Thoracic aorta (tissue), 2 donors: ENCODE measurements around the gene HMOX1. TPM values are rescaled to one million over a fixed set of nuclear protein-coding genes. Genes with fewer than 3 reads are reported as not detected.
"Not testable (repeated sequence)": the region's sequence is repeated elsewhere in the genome, so short reads cannot be mapped to it uniquely, and the experiment has no call there.

Experiments used
- ATAC-seq: fragments of 150-250 bp; one replicate; pipeline ENCODE4 v1.8.0; 2017; ENCODE audit warnings: low read depth; ENCODE audit not compliant: insufficient number of reproducible peaks, low FRiP score
- DNase-seq: peaks from one replicate; pipeline ENCODE4 v3.0.0-alpha.2; 2020; ENCODE audit warnings: low spot score
- H3K27ac ChIP-seq, 2 donors: fragments of 200-600 bp; sonication (generic); 1 replicate in 1 of 2; 2 replicates in 1 of 2; pipeline ENCODE4 v1.5.1; 2016; ENCODE audit warnings: mild to moderate bottlenecking in 2 of 2, moderate library complexity in 2 of 2
- H3K27me3 ChIP-seq: fragments of 200-600 bp; sonication (generic); replicated peaks from 2 replicates; pipeline ENCODE4 v1.6.0; 2016; ENCODE audit warnings: mild to moderate bottlenecking; ENCODE audit not compliant: insufficient read depth
- H3K36me3 ChIP-seq: fragments of 200-600 bp; sonication (generic); one replicate; pipeline ENCODE4 v1.5.1; 2016
- H3K4me1 ChIP-seq, 2 donors: fragments of 200-600 bp; sonication (generic); 1 replicate in 1 of 2; 2 replicates in 1 of 2; pipeline versions ENCODE4 v1.5.1 to v1.6.0; 2016; ENCODE audit warnings: low read depth in 2 of 2, mild to moderate bottlenecking in 1 of 2; ENCODE audit not compliant: control insufficient read depth in 1 of 2
- H3K4me3 ChIP-seq: fragments of 200-600 bp; sonication (generic); 2 replicates; pipeline ENCODE4 v1.5.1; 2016; ENCODE audit warnings: mild to moderate bottlenecking
- H3K9me3 ChIP-seq: fragments of 200-600 bp; sonication (generic); 2 replicates; pipeline ENCODE4 v1.5.1; 2016
- total RNA-seq, 2 donors: library from RNA; depleted of rRNA; stranded (reverse); fragments of >200 nt; gene quantifications; one replicate each; pipeline versions ENCODE4 v1.1.0 to v1.2.3, GENCODE V29; 2016
- TF ChIP-seq, protein P1 (sequence below): fragments of 200-600 bp; sonication (generic); IDR thresholded peaks from one replicate; pipeline ENCODE4 v1.5.1; 2019; ENCODE audit warnings: antibody characterized with exemption

The HMOX1 gene
- total RNA-seq, 2 donors from 2014 or later: 28.3 to 332 TPM

DNA sequence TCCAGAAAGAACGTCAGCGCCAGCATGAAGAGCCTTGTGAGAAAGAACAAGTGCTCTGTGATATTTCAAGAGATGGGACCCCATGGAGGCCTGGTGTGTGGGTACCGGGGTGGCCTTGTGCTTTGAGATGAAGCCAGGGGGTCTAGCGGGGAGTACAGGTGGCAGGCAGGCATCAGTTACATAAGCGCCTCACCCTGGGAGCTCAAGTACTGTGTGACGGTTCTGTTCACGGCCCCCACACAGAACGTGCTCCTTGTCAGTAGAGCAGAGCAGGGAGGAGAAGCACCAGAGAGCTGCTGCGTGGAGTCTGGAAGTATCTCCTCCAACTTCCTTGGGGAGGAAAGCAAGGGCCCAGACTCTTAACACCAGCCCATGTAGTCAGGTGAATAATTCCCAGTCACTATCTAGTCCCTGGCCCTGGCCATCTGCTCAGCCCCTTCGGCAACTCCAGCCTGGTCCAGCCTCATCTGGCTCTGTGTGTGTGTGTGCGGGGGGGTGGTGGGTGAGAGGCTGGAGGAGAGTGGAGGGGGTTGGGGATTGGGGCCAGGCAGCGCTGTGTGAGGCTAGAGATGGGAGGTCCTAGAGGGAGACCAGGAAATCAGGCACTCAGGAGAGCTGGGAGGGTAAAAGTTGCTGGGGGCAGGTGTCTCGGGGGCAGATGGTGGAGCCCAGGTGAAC, 51.5 kb downstream of the HMOX1 start:
- Histone ChIP-seq H3K4me1 (peaks cover 0 to 7% of the 10 kb centered on the region in 2 donors), H3K4me3 (no peak overlapping the region), H3K27ac (no peak overlapping the region), H3K36me3 (peaks cover 3% of the 10 kb centered on the region), H3K27me3 (no peaks in the 10 kb centered on the region), H3K9me3 (peaks cover 4% of the 10 kb centered on the region)
- DNase-seq: no peak
- ATAC-seq: no peak
- TF ChIP-seq, protein P1, sequence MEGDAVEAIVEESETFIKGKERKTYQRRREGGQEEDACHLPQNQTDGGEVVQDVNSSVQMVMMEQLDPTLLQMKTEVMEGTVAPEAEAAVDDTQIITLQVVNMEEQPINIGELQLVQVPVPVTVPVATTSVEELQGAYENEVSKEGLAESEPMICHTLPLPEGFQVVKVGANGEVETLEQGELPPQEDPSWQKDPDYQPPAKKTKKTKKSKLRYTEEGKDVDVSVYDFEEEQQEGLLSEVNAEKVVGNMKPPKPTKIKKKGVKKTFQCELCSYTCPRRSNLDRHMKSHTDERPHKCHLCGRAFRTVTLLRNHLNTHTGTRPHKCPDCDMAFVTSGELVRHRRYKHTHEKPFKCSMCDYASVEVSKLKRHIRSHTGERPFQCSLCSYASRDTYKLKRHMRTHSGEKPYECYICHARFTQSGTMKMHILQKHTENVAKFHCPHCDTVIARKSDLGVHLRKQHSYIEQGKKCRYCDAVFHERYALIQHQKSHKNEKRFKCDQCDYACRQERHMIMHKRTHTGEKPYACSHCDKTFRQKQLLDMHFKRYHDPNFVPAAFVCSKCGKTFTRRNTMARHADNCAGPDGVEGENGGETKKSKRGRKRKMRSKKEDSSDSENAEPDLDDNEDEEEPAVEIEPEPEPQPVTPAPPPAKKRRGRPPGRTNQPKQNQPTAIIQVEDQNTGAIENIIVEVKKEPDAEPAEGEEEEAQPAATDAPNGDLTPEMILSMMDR: no peak

DNA sequence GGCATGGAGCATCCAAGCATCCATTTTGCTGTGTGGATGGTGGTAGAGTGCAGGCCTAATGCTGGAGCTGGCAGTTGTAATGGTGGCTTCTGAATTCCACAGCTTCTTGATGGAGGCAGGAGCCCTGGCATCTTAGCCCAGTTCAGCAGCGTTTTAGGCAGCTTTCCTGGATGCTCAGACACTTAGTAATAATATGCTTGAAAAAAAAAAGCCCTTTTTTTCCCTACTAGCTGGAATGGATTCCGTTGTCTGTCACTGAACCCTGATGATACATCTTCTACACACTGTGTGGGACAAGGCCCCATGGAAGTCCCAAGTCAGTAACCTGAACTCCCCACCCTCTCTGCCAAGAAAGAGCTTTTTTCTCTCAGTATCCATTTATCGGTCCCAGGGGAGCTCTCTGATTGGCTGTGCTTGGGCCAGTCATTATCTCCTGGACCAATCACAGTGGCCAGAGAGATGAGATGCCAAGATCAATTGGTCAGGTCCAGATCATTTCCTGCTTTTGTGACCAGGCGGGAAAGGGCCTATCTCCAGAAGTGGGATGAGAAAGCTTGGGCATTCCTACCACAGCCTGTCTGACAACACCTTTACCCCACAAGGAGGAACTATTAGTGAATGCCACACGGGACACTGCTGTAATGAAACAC, 53.3 kb downstream of the HMOX1 start:
- TF ChIP-seq, protein P1: no peak
- Histone ChIP-seq H3K36me3 (peaks cover 3% of the 10 kb centered on the region), H3K4me1 (peaks cover 0 to 7% of the 10 kb centered on the region in 2 donors), H3K9me3 (peaks cover 4% of the 10 kb centered on the region), H3K27ac (no peak overlapping the region), H3K27me3 (no peaks in the 10 kb centered on the region), H3K4me3 (no peak overlapping the region)
- DNase-seq (no peak), ATAC-seq (no peak)

DNA sequence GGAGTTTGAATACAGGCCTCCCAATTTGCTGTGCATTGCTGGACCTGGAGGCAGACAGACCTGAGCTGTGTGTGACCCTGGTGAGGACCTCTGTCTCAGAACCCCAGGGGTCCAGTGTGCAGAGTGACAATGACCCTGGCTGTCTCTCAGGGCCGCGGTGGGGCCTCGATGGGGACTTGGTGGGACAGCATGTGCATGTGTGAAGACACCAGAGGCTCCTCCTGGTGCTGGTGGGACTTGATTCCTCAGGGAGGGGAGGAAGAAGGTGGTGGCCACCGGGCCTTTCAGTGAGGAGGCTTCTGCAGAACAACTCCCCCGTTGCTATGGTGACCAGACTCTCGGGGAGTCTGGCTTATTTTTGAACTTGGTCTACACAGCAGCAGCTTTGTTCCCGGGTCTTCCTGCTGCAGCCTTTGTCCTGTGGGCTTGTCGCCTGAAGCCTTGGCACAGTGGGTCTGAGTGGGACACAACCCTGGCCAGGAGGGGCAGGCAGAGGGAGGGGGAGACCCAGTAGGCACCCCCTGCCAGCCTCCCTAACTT, 54.4 kb downstream of the HMOX1 start:
- Histone ChIP-seq H3K9me3 (peaks cover 4% of the 10 kb centered on the region), H3K4me3 (no peak overlapping the region), H3K4me1 (peaks cover 0 to 7% of the 10 kb centered on the region in 2 donors), H3K36me3 (peaks cover 3% of the 10 kb centered on the region), H3K27ac (no peak overlapping the region), H3K27me3 (no peaks in the 10 kb centered on the region)
- ATAC-seq (no peak), DNase-seq (no peak)
- TF ChIP-seq, protein P1: no peak

DNA sequence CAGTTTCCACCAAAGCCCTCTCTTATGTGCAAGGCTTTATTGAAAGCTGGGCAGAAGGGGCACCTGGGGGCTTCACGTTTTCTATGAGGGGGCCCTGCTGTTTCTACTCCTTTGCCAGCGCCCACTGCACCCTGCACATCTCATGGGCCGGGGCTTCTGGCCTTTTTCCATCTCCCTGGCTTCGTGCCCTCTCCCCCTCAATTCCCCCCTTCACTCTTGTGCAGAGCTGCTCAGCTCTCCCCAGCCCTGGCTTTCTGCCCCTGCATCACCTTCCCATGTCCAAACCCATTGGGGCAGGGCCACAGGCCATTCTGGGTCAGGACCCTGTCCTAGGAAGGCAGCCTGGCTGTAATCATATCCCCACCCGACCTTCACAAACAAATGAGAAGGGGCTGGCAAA, 55.5 kb downstream of the HMOX1 start:
- H3K27me3 ChIP-seq: no peaks in the 10 kb centered on the region
- ATAC-seq (no peak), DNase-seq (no peak)
- H3K4me1 ChIP-seq: peaks cover 0 to 2% of the 10 kb centered on the region in 2 donors
- H3K36me3 ChIP-seq: peaks cover 3% of the 10 kb centered on the region
- TF ChIP-seq, protein P1: no peak
- peaks cover 4% of the 10 kb centered on the region for H3K9me3 ChIP-seq
- H3K27ac ChIP-seq: no peak overlapping the region
- no peak overlapping the region for H3K4me3 ChIP-seq

DNA sequence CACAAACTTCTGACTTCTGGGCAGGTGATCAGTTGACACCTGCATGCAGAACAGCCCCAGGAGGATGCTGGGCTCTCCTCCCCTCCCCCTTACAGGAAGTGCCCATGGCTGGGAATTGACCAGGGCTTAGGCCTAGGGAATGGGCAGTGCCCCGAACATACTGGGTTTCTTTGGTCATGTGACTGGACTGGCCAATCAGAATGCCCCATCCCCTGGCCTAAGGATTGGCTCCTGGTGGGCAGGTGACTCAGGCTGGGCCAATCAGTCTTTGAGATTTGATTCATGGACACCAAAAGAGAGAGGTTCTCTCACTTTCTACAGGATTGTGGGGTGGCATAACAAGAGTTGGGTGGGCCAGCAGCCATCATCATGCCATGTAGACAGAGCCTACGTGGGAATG, 56.2 kb downstream of the HMOX1 start:
- Histone ChIP-seq H3K4me3 (no peak overlapping the region), H3K27me3 (no peaks in the 10 kb centered on the region), H3K27ac (no peak overlapping the region), H3K9me3 (peaks cover 4% of the 10 kb centered on the region), H3K4me1 (no peaks in the 10 kb centered on the region), H3K36me3 (peaks cover 3% of the 10 kb centered on the region)
- ATAC-seq (no peak), DNase-seq (no peak)
- TF ChIP-seq, protein P1: no peak

DNA sequence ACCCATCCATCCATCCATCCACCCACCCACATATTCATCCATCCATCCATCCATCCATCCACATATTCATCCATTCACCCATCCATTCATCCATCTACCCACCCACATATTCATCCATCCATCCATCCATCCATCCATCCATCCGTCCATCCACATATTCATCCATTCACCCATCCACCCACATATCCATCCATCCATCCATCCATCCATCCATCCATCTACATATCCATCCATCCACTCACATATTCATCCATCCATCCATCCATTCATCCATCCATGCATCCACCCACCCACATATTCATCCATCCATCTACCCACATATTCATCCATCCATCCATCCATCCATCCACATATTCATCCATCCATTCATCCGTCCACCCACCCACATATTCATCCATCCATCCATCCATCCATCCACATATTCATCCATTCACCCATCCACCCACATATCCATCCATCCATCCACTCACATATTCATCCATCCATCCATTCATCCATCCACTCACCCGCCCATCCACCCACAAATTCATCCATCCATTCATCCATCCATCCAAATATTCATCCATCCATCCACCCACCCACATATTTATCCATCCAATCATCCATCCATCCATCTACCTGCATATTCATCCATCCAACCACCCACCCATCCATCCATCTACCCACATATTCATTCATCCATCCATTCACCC, 57.9 kb downstream of the HMOX1 start:
- H3K4me1 ChIP-seq, H3K4me3 ChIP-seq, H3K27ac ChIP-seq, ATAC-seq, H3K36me3 ChIP-seq, H3K27me3 ChIP-seq, H3K9me3 ChIP-seq, DNase-seq: not testable (repeated sequence)
